ENCODE results near the gene NYNRIN. TPM values are rescaled to one million over a fixed set of nuclear protein-coding genes. Genes with fewer than 3 reads are reported as not detected.

NYNRIN gene
- total RNA-seq, 1 experiment from 2014 or later, result 0.27 TPM

GRCh38 chr14:24392325-24393091 lies 6.3 kb upstream of the NYNRIN start:
- Histone ChIP-seq H3K9me3 (ENCODE audit: control insufficient read depth in 1 of 2, insufficient read depth in 1 of 2, low read depth in 1 of 2, low read length in 2 of 2) (no peaks in the 10 kb centered on the region), H3K4me2 (ENCODE audit: low read length) (peak overlapping the region; percentile 72), H3K9ac (ENCODE audit: low read length) (peak overlapping the region; percentile 55), H3K4me3 (replicated peaks in 1 of 2; ENCODE audit: low read depth in 1 of 2, low read length in 2 of 2) (peak overlapping the region; percentile 37 to 56), H3K4me1 (ENCODE audit: control insufficient read depth in 1 of 2, insufficient read depth in 2 of 2, low read length in 2 of 2) (peaks cover 20 to 29% of the 10 kb centered on the region in 2 experiments), H2AFZ (ENCODE audit: low read depth, low read length, poor library complexity, severe bottlenecking) (peak overlapping the region; percentile 91), H3K9me2 (ENCODE audit: insufficient read depth) (no peaks in the 10 kb centered on the region), H3K27me3 (ENCODE audit: insufficient read depth, low read length) (no peaks in the 10 kb centered on the region), H3K79me2 (ENCODE audit: insufficient read depth, low read length) (no peaks in the 10 kb centered on the region), H4K20me1 (ENCODE audit: insufficient read depth) (no peaks in the 10 kb centered on the region), H3K27ac (ENCODE audit: low read depth, low read length) (peak overlapping the region; percentile 74), H3K36me3 (ENCODE audit: control insufficient read depth in 1 of 2, insufficient read depth in 2 of 2, low read length in 2 of 2) (no peaks in the 10 kb centered on the region)
- TSS peak; percentile 84 for BruUV-seq (replicated peaks)
- DNase-seq (ENCODE audit: low read depth, low spot score) (peak; percentile 62), ATAC-seq (peak; percentile 92)
- TF ChIP-seq EZH2 (IDR thresholded peaks at IDR 0.05) (no peak), ZFX (IDR thresholded peaks at IDR 0.05) (no peak), JUND (IDR thresholded peaks at IDR 0.05) (peak; percentile 14; the same call in 1 of the 2 replicates), CBX3 (IDR thresholded peaks at IDR 0.05; ENCODE audit: low read depth) (peak; percentile 18; the same call in 1 of the 2 replicates), EGR1 (IDR thresholded peaks at IDR 0.05; ENCODE audit: low read depth) (no peak), POLR2AphosphoS5 (IDR thresholded peaks at IDR 0.05; ENCODE audit: low read depth, low read length) (peak; percentile 41; the same call in 1 of the 2 replicates), SRF (IDR thresholded peaks at IDR 0.05; ENCODE audit: low read depth) (no peak), SP1 (IDR thresholded peaks at IDR 0.05; ENCODE audit: low read depth) (peak; percentile 43), REST (IDR thresholded peaks at IDR 0.05; ENCODE audit: low read depth) (no peak), EZH2phosphoT487 (IDR thresholded peaks at IDR 0.05; ENCODE audit: borderline replicate concordance) (no peak), CTCF (IDR thresholded peaks at IDR 0.05 in 2 of 3, conservative IDR thresholded peaks at IDR 0.05 in 1 of 3; ENCODE audit: borderline replicate concordance in 1 of 3, insufficient read depth in 1 of 3, low read depth in 2 of 3, low read length in 2 of 3) (peak; percentile 25 to 45 (median 26); a peak in 4 of 6 replicates), ELF1 (IDR thresholded peaks at IDR 0.05; ENCODE audit: borderline replicate concordance, low read depth) (no peak; the same call in 1 of the 2 replicates), ZBTB33 (IDR thresholded peaks at IDR 0.05; ENCODE audit: extremely low read depth, insufficient replicate concordance, low read length) (no peak), ATF3 (IDR thresholded peaks at IDR 0.05) (no peak), RAD21 (IDR thresholded peaks at IDR 0.05; ENCODE audit: low read depth) (no peak), FOSL1 (IDR thresholded peaks at IDR 0.05; ENCODE audit: low read depth) (no peak), YY1 (IDR thresholded peaks at IDR 0.05; ENCODE audit: extremely low read depth, insufficient replicate concordance, low read depth, low read length) (peak; percentile 9), CEBPB (IDR thresholded peaks at IDR 0.05; ENCODE audit: low read depth) (peak; percentile 26; the same call in 1 of the 2 replicates)
- POLR2A ChIA-PET, result interaction anchor here (1.0 kb wide), 1 partner anchor 39 kb away, joined by 6 read pairs; no protein-coding TSS in a partner anchor
- CTCF ChIA-PET, result no interaction called here
- intact Hi-C loops (cut with micrococcal nuclease), result loop anchor here (1.0 kb wide), 1 partner anchor 25 kb away; no protein-coding TSS in a partner anchor
- RAD21 ChIA-PET (ENCODE audit: low non-redundant PET in 1 of 2, low total read pairs in 2 of 2, uncharacterized antibody in 2 of 2, unreplicated experiment in 2 of 2), result no interaction called here

Measured in HCT116 (cell line).